ENCODE data around the gene CERS6. TPM values are rescaled to one million over a fixed set of nuclear protein-coding genes. Genes with fewer than 3 reads are reported as not detected.

Gene CERS6
- polyA plus RNA-seq, 1 donor from 2014 or later = 59.3 TPM

GRCh38 chr2:168543037-168543436 lies 87.0 kb downstream of the CERS6 start:
- TF ChIP-seq REST (IDR thresholded peaks at IDR 0.05; ENCODE audit: borderline replicate concordance) = no peak
- TF ChIP-seq CTCF (IDR thresholded peaks at IDR 0.05; ENCODE audit: poor library complexity, severe bottlenecking) = no peak
- no peak for TF ChIP-seq EZH2 (IDR thresholded peaks at IDR 0.05; ENCODE audit: borderline replicate concordance, insufficient read depth, low read length, poor library complexity, severe bottlenecking)
- TF ChIP-seq POLR2AphosphoS5 (IDR thresholded peaks at IDR 0.05) = no peak
- no peak for TF ChIP-seq MXI1 (conservative IDR thresholded peaks at IDR 0.05; ENCODE audit: poor library complexity, severe bottlenecking)
- no peak for TF ChIP-seq TAF1 (IDR thresholded peaks at IDR 0.05; ENCODE audit: low read depth)
- no peak for TF ChIP-seq RAD21 (conservative IDR thresholded peaks at IDR 0.05)
- TF ChIP-seq EP300 (conservative IDR thresholded peaks at IDR 0.05; ENCODE audit: poor library complexity, severe bottlenecking) = no peak
- no peak for TF ChIP-seq SMC3 (conservative IDR thresholded peaks at IDR 0.05; ENCODE audit: poor library complexity)
- no peak overlapping the region for H3K4me3 ChIP-seq (ENCODE audit: low read length)
- peaks cover 41% of the 10 kb centered on the region for H3K79me2 ChIP-seq (replicated peaks; ENCODE audit: insufficient read depth, low read length)

GRCh38 chr2:168543935-168544334 lies 87.9 kb downstream of the CERS6 start:
- Histone ChIP-seq H3K36me3 (ENCODE audit: insufficient read depth, low read length) (no peaks in the 10 kb centered on the region), H2AFZ (ENCODE audit: low read depth, low read length) (no peak overlapping the region), H3K9me2 (ENCODE audit: insufficient read depth, low read length) (no peaks in the 10 kb centered on the region), H3K4me2 (ENCODE audit: low read length) (no peak overlapping the region), H3K79me2 (replicated peaks; ENCODE audit: insufficient read depth, low read length) (peaks cover 33% of the 10 kb centered on the region), H3F3A (ENCODE audit: insufficient read depth, low read length, poor library complexity, severe bottlenecking) (no peaks in the 10 kb centered on the region), H4K20me1 (ENCODE audit: insufficient read depth) (no peaks in the 10 kb centered on the region), H3K27me3 (ENCODE audit: insufficient read depth, low read depth, low read length) (no peaks in the 10 kb centered on the region), H3K9ac (ENCODE audit: low read length) (no peak overlapping the region), H3K4me3 (ENCODE audit: low read length) (no peak overlapping the region), H3K9me3 (ENCODE audit: low read length) (peaks cover 8% of the 10 kb centered on the region), H3K27ac (ENCODE audit: low read length) (no peak overlapping the region)
- TF ChIP-seq SMC3 (conservative IDR thresholded peaks at IDR 0.05; ENCODE audit: poor library complexity) = no peak

More at GRCh38 chr2:168543037-168543436, 87.0 kb downstream of the CERS6 start:
- no peaks in the 10 kb centered on the region for H4K20me1 ChIP-seq (ENCODE audit: insufficient read depth)
- no peaks in the 10 kb centered on the region for H3K36me3 ChIP-seq (ENCODE audit: insufficient read depth, low read length)
- no peak overlapping the region for H3K9ac ChIP-seq (ENCODE audit: low read length)
- H3K27me3 ChIP-seq (ENCODE audit: insufficient read depth, low read depth, low read length) = no peaks in the 10 kb centered on the region
- no peaks in the 10 kb centered on the region for H3K9me2 ChIP-seq (ENCODE audit: insufficient read depth, low read length)
- no peak overlapping the region for H2AFZ ChIP-seq (ENCODE audit: low read depth, low read length)
- H3K9me3 ChIP-seq (ENCODE audit: low read length) = peaks cover 8% of the 10 kb centered on the region
- H3F3A ChIP-seq (ENCODE audit: insufficient read depth, low read length, poor library complexity, severe bottlenecking) = no peaks in the 10 kb centered on the region
- no peak overlapping the region for H3K4me2 ChIP-seq (ENCODE audit: low read length)
- no peak overlapping the region for H3K27ac ChIP-seq (ENCODE audit: low read length)
